Measurements from ENCODE around the gene DPY19L2.
"Not testable (repeated sequence)": the region's sequence is repeated elsewhere in the genome, so short reads cannot be mapped to it uniquely, and the experiment has no call there.

GRCh38 chr12:63549034-63549433 is 119.3 kb downstream of the DPY19L2 start:
- TF ChIP-seq EZH2 (IDR thresholded peaks at IDR 0.05; ENCODE audit: borderline replicate concordance, insufficient read depth, low read depth, low read length, poor library complexity, severe bottlenecking); CTCF (IDR thresholded peaks at IDR 0.05): not testable (repeated sequence)
